ENCODE measurements around the gene DOK6. TPM values are rescaled to one million over a fixed set of nuclear protein-coding genes. Genes with fewer than 3 reads are reported as not detected.

DOK6 gene
- total and polyA plus RNA-seq, 9 of the 15 experiments (the other 6 are each of a cell fraction or from before 2014, with no cell fraction given): not detected

- TF ChIP-seq SRSF3 (IDR thresholded peaks at IDR 0.05; ENCODE audit: insufficient read depth, low read length) (no peak), PREB (CRISPR knock-in tag; IDR thresholded peaks at IDR 0.05) (no peak)
- TF ChIP-seq, protein P1, sequence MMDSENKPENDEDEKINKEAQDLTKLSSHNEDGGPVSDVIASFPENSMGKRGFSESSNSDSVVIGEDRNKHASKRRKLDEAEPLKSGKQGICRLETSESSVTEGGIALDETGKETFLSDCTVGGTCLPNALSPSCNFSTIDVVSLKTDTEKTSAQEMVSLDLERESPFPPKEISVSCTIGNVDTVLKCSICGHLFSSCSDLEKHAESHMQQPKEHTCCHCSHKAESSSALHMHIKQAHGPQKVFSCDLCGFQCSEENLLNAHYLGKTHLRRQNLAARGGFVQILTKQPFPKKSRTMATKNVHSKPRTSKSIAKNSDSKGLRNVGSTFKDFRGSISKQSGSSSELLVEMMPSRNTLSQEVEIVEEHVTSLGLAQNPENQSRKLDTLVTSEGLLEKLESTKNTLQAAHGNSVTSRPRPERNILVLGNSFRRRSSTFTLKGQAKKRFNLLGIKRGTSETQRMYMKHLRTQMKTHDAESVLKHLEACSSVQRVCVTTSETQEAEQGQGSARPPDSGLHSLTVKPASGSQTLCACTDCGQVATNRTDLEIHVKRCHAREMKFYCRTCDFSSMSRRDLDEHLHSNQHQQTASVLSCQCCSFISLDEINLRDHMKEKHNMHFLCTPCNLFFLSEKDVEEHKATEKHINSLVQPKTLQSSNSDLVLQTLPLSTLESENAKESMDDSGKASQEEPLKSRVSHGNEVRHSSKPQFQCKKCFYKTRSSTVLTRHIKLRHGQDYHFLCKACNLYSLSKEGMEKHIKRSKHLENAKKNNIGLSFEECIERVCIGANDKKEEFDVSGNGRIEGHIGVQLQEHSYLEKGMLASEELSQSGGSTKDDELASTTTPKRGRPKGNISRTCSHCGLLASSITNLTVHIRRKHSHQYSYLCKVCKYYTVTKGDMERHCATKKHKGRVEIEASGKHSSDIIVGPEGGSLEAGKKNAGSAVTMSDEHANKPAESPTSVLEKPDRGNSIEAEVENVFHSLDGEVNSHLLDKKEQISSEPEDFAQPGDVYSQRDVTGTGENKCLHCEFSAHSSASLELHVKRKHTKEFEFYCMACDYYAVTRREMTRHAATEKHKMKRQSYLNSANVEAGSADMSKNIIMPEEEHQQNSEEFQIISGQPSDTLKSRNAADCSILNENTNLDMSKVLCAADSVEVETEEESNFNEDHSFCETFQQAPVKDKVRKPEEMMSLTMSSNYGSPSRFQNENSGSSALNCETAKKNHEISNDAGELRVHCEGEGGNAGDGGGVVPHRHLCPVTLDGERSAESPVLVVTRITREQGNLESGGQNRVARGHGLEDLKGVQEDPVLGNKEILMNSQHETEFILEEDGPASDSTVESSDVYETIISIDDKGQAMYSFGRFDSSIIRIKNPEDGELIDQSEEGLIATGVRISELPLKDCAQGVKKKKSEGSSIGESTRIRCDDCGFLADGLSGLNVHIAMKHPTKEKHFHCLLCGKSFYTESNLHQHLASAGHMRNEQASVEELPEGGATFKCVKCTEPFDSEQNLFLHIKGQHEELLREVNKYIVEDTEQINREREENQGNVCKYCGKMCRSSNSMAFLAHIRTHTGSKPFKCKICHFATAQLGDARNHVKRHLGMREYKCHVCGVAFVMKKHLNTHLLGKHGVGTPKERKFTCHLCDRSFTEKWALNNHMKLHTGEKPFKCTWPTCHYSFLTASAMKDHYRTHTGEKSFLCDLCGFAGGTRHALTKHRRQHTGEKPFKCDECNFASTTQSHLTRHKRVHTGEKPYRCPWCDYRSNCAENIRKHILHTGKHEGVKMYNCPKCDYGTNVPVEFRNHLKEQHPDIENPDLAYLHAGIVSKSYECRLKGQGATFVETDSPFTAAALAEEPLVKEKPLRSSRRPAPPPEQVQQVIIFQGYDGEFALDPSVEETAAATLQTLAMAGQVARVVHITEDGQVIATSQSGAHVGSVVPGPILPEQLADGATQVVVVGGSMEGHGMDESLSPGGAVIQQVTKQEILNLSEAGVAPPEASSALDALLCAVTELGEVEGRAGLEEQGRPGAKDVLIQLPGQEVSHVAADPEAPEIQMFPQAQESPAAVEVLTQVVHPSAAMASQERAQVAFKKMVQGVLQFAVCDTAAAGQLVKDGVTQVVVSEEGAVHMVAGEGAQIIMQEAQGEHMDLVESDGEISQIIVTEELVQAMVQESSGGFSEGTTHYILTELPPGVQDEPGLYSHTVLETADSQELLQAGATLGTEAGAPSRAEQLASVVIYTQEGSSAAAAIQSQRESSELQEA (IDR thresholded peaks at IDR 0.05; ENCODE audit: low read depth): no peak
Measured at GRCh38 chr18:69494841-69495240, 94.2 kb downstream of the DOK6 start (continued).
